Natural killer cell (primary cell): ENCODE data around the gene PTN. TPM values are rescaled to one million over a fixed set of nuclear protein-coding genes. Genes with fewer than 3 reads are reported as not detected.

Source experiments
- ATAC-seq, 3 donors: fragments of 150-1000 bp in 2 of 3; fragments of 200-7000 bp in 1 of 3; cut with Tn5 transposase; 1 replicate in 1 of 3; 2 replicates in 2 of 3; pipeline ENCODE4 v1.10.0; 2021; ENCODE audit warnings: mild to moderate bottlenecking in 2 of 3, moderate library complexity in 2 of 3
- DNase-seq, 2 donors: peaks; one replicate each; pipeline versions ENCODE4 v3.0.0 to v3.0.0-alpha.2; 2013 to 2021; ENCODE audit warnings: mixed read lengths in 1 of 2
- H3K27ac ChIP-seq: one replicate; pipeline ENCODE4 v1.5.1; 2013; ENCODE audit warnings: mild to moderate bottlenecking, low read length
- H3K27me3 ChIP-seq: one replicate; pipeline ENCODE4 v1.6.1; 2013; ENCODE audit warnings: low read length; ENCODE audit not compliant: control insufficient read depth, insufficient read depth
- H3K36me3 ChIP-seq: one replicate; pipeline ENCODE4 v1.6.1; 2013; ENCODE audit warnings: low read length; ENCODE audit not compliant: control insufficient read depth, insufficient read depth
- H3K4me1 ChIP-seq: one replicate; pipeline ENCODE4 v1.6.1; 2013; ENCODE audit warnings: low read length; ENCODE audit not compliant: control insufficient read depth, insufficient read depth
- H3K4me3 ChIP-seq: one replicate; pipeline ENCODE4 v1.5.1; 2013; ENCODE audit warnings: low read length
- H3K9me3 ChIP-seq: one replicate; pipeline ENCODE4 v1.6.1; 2013; ENCODE audit warnings: low read length; ENCODE audit not compliant: control insufficient read depth, insufficient read depth
- H3K27ac Mint-ChIP-seq, 2 donors: one replicate each; pipeline ENCODE4 v1.8.0; 2022; ENCODE audit warnings: mild to moderate bottlenecking in 2 of 2, mixed read lengths in 2 of 2, moderate library complexity in 1 of 2
- H3K27me3 Mint-ChIP-seq, 2 donors: one replicate each; pipeline ENCODE4 v1.8.0; 2022; ENCODE audit warnings: low read depth in 2 of 2, mixed read lengths in 2 of 2
- H3K36me3 Mint-ChIP-seq: one replicate; pipeline ENCODE4 v1.8.0; 2022; ENCODE audit warnings: mixed read lengths
- H3K4me1 Mint-ChIP-seq, 2 donors: one replicate each; pipeline ENCODE4 v1.8.0; 2022; ENCODE audit warnings: mixed read lengths in 2 of 2
- H3K4me3 Mint-ChIP-seq: one replicate; pipeline ENCODE4 v1.8.0; 2022; ENCODE audit warnings: mild to moderate bottlenecking, moderate library complexity, mixed read lengths
- H3K9me3 Mint-ChIP-seq, 2 donors: one replicate each; pipeline ENCODE4 v1.8.0; 2022; ENCODE audit warnings: mixed read lengths in 2 of 2
- CTCF ChIP-seq: fragments of 200-600 bp; IDR thresholded peaks from one replicate; pipeline ENCODE4 v1.8.0; 2022; ENCODE audit warnings: antibody characterized with exemption
- WGBS: methylation state at CpG from one replicate; pipeline ENCODE4 v1.1.7; 2013; ENCODE audit warnings: missing lambda C conversion rate; ENCODE audit not compliant: insufficient coverage; 5-methylcytosine and 5-hydroxymethylcytosine counted together
- intact Hi-C: fragments of 100-400 bp; cut with micrococcal nuclease; formaldehyde crosslinking; loops from one replicate; pipeline ENCODE4 v1.14.2; 2022
- total RNA-seq, 4 donors: library from RNA; stranded (reverse); fragments of 120-200 nt in 1 of 4; gene quantifications; one replicate each; pipeline versions ENCODE4 v1.2.3 to v1.2.4, GENCODE V29; 2013 to 2022

The PTN gene
- total RNA-seq, 3 donors from 2014 or later (not counting 1 experiment from before 2014, with no cell fraction given), result not detected

- Mint-ChIP-seq H3K4me3 (no peak overlapping the region), H3K4me1 (no peaks in the 10 kb centered on the region), H3K36me3 (no peaks in the 10 kb centered on the region), H3K9me3 (peaks cover 8 to 16% of the 10 kb centered on the region in 2 donors), H3K27me3 (no peaks in the 10 kb centered on the region), H3K27ac (no peak overlapping the region)
- ATAC-seq, result no peak
- WGBS, result no CpG with 5 or more reads among the region's 1 CpG
- no peak for DNase-seq
- no peak for TF ChIP-seq CTCF
- H3K27ac ChIP-seq, result no peak overlapping the region
- H3K4me3 ChIP-seq, result no peak overlapping the region
- intact Hi-C loops, result no loop called here
- H3K27me3 ChIP-seq, result no peaks in the 10 kb centered on the region
- H3K9me3 ChIP-seq, result no peaks in the 10 kb centered on the region
- H3K36me3 ChIP-seq, result no peaks in the 10 kb centered on the region
- no peaks in the 10 kb centered on the region for H3K4me1 ChIP-seq
These were observed 37.5 kb upstream of the PTN start for GRCh38 chr7:137381045-137381444.

GRCh38 chr7:137373507-137373906 is 30.0 kb upstream of the PTN start:
- intact Hi-C loops, result no loop called here
- Histone ChIP-seq H3K27ac (no peak overlapping the region), H3K36me3 (no peaks in the 10 kb centered on the region), H3K4me1 (no peaks in the 10 kb centered on the region), H3K9me3 (no peaks in the 10 kb centered on the region), H3K4me3 (no peak overlapping the region), H3K27me3 (no peaks in the 10 kb centered on the region)
- Mint-ChIP-seq H3K27me3 (no peaks in the 10 kb centered on the region), H3K36me3 (no peaks in the 10 kb centered on the region), H3K4me3 (no peak overlapping the region), H3K4me1 (no peaks in the 10 kb centered on the region), H3K9me3 (peaks cover 4 to 9% of the 10 kb centered on the region in 2 donors), H3K27ac (no peak overlapping the region)
- DNase-seq, result no peak
- no peak for TF ChIP-seq CTCF
- WGBS, result 64% methylated on average over 2 of the region's 2 CpGs
- ATAC-seq, result no peak

GRCh38 chr7:137371616-137372015 is 28.1 kb upstream of the PTN start:
- Mint-ChIP-seq H3K27me3 (no peaks in the 10 kb centered on the region), H3K4me3 (no peak overlapping the region), H3K36me3 (no peaks in the 10 kb centered on the region), H3K4me1 (no peaks in the 10 kb centered on the region), H3K9me3 (peaks cover 2 to 9% of the 10 kb centered on the region in 2 donors), H3K27ac (no peak overlapping the region)
- ATAC-seq (no peak), DNase-seq (no peak)
- H3K36me3 ChIP-seq, result no peaks in the 10 kb centered on the region
- intact Hi-C loops, result no loop called here
- TF ChIP-seq CTCF, result no peak
- 100% methylated on average over 1 of the region's 2 CpGs for WGBS
- H3K27ac ChIP-seq, result no peak overlapping the region
- H3K4me1 ChIP-seq, result no peaks in the 10 kb centered on the region
- H3K4me3 ChIP-seq, result no peak overlapping the region
- no peaks in the 10 kb centered on the region for H3K27me3 ChIP-seq
- H3K9me3 ChIP-seq, result peaks cover 3% of the 10 kb centered on the region

GRCh38 chr7:137366995-137367394 is 23.5 kb upstream of the PTN start:
- Histone ChIP-seq H3K4me3 (no peak overlapping the region), H3K27me3 (no peaks in the 10 kb centered on the region), H3K4me1 (no peaks in the 10 kb centered on the region), H3K9me3 (peaks cover 3% of the 10 kb centered on the region), H3K36me3 (no peaks in the 10 kb centered on the region), H3K27ac (no peak overlapping the region)
- 81% methylated on average over 4 of the region's 5 CpGs for whole genome bisulfite sequencing
- DNase-seq (no peak), ATAC-seq (no peak)
- peaks cover 8 to 13% of the 10 kb centered on the region in 2 donors for H3K9me3 Mint-ChIP-seq
- no peak overlapping the region for H3K27ac Mint-ChIP-seq
- no peak for TF ChIP-seq CTCF
- H3K4me3 Mint-ChIP-seq, result no peak overlapping the region
- no peaks in the 10 kb centered on the region for H3K27me3 Mint-ChIP-seq
- intact Hi-C loops, result no loop called here
- H3K36me3 Mint-ChIP-seq, result peaks cover 6% of the 10 kb centered on the region
- H3K4me1 Mint-ChIP-seq, result no peaks in the 10 kb centered on the region
